Fibroblast of upper back skin (primary cell): ENCODE measurements around the gene PLTP.
A peak's percentile ranks its signal among the peaks of the same experiment; 100 is the strongest.

ENCODE experiments used
- DNase-seq: peaks from one replicate; pipeline ENCODE4 v3.0.0-alpha.2; 2013

Gene PLTP

GRCh38 chr20:45867819-45868176 lies 44.2 kb downstream of the PLTP start:
- DNase-seq: peak; percentile 60

DNA sequence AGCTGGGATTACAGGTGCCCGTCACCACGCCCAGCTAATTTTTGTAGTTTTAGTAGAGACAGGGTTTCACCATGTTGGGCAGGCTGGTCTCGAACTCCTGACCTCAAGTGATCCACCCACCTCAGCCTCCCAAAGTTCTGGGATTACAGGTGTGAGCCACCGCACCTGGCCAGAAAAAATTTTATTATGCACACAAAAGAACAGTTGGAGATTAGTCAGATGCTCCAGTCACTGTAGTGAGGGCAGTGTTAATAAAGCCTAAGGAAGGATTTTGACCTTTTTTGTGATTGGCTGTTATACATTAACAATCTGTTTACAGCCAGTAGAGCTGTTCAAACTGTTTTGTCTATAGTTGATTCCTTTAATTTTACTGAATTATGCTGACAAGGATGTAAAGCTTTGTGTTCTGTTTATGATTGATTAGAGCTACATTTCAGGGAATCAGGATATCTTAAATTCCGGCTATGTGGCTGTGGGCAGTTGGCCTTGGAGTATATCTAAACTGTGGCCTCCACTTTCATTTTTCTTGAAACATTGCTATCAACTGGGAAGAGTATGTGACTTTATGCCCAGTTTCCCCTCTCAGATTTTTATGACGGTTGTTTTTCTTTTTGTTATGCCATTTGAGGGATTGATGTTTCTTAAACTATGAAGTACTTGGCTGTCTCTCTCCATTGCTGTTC lies 44.7 kb downstream of the PLTP start:
- DNase-seq: no peak

- no peak for DNase-seq
These were observed 45.5 kb downstream of the PLTP start for GRCh38 chr20:45866454-45866853.

DNA sequence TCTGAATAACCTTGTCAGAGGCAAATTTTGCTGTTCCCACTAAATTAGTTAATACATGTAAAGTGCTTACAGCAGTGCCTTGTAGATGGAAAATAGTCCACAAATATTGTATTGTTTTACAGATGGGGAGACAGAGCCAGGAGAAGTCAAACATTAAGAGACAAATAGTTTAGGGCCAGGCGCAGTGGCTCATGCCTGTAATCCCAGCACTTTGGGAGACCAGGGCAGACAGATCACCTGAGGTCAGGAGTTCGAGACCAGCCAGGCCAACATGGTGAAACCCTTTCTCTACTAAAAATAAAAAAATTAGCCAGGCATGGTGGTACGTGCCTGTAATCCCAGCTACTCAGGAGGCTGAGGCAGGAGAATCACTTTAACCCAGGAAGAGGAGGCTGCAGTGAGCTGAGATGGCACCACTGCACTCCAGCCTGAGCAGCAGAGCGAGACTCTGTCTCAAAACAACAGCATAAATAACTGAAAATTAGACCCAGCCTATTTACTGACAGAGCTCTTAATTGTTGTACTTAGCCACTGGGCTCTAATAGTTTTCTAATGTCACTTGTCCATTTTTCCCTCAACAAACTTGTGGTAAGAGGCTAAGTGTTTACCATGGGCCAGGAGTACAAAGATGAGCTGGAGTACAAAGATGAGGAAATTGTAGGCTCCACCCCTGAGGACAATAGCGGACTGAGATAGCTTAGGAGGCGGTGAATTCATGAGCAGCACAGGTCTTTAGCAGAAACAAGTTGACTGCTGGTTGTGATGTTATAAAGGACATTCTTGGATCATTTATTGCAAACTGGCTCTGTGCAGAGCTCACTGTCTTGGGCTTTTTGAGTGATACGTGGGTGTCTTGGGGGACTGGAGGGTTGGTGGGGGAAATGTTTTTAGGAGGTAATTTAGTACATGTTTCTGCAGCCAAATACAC lies 48.1 kb downstream of the PLTP start:
- no peak for DNase-seq

- no peak for DNase-seq
These were observed 50.5 kb downstream of the PLTP start for GRCh38 chr20:45861221-45862075.

DNA sequence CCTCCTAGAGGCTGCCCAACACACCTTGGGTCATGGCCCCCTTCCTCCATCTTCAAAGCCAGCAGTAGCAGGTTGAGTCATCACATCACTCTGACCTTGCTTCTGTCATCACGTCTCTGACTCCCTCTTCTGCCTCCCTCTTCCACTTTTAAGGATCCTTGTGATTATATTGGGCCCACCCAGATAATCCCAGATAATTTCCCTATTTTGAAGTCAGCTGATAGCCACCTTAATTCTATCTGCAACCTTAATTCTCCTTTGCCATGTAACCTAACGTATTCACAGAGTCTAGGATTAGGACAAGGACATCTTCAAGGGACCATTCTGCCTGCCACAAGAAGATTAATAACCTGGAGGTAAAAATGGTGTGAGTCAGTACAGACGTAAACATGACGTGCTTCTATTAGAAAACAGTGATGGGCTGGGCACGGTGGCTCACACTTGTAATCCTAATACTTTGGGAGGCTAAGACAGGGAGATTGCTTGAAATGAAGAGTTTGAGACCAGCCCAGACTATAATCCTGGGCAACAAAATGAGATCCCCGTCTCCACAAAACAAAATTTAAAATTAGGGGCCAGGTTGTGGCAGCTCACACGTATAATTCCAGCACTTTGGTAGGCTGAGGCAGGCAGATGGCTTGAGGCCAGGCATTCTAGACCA lies 51.3 kb downstream of the PLTP start:
- no peak for DNase-seq

GRCh38 chr20:45859916-45860315 lies 52.0 kb downstream of the PLTP start:
- no peak for DNase-seq

- DNase-seq: no peak
These were observed 54.1 kb downstream of the PLTP start for GRCh38 chr20:45857882-45858216.

- peak; percentile 100 for DNase-seq
These were observed 54.7 kb downstream of the PLTP start, which contains the start of the genes ACOT8 and ZSWIM3 for GRCh38 chr20:45857114-45857881. ACOT8 (minus strand) TSS chr20:45857392; CDS start chr20:45857315, 77 bp downstream. ZSWIM3 (plus strand) TSS chr20:45857614; CDS start chr20:45857826, 212 bp downstream.

DNA sequence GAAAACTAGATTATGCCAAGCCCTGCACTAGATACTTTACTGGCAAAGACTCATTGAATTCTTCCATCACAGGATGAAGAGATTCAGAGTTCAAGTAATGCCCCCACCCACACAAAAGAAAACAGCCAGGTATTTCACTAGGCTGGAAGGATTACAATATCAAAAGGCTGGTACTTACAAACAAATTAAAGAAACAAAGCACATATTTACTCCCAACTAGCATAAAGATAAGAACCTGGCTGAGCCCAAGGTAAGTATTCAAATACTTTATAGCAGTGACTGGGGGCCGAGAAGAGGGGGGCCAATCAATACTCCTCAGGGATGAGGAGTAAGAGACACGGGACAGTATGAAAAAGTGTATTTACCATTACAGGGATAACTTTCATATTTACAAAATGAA lies 58.5 kb downstream of the PLTP start:
- no peak for DNase-seq

GRCh38 chr20:45852326-45852725 lies 59.6 kb downstream of the PLTP start:
- no peak for DNase-seq

GRCh38 chr20:45851501-45851900 lies 60.5 kb downstream of the PLTP start:
- DNase-seq: no peak

- DNase-seq: no peak
These were observed 61.0 kb downstream of the PLTP start for GRCh38 chr20:45850926-45851325.

DNA sequence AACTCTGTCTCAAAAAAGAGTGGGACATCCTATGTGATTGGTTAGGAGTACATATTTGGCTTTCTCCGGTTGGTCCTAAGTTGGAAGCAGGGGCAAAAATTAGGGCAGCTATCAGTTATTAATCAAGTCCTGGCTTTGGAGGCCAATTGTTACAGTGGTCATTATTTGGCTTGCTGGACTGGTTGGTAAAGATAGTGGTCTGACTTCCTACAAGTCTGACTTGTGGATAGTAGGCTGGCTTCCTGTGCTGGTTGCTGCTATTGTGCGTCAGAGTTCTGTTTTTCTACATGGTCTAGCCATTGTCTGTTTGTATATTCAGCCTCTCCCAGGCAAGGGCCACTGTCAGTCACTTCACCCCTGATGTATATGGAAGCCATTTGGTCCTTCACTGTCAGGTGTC lies 61.7 kb downstream of the PLTP start:
- DNase-seq: no peak

GRCh38 chr20:45848969-45849582 lies 62.9 kb downstream of the PLTP start:
- DNase-seq: no peak
